ENCODE data around the gene SMIM34.
"Not testable (repeated sequence)": the region's sequence is repeated elsewhere in the genome, so short reads cannot be mapped to it uniquely, and the experiment has no call there.

The SMIM34 gene, protein sequence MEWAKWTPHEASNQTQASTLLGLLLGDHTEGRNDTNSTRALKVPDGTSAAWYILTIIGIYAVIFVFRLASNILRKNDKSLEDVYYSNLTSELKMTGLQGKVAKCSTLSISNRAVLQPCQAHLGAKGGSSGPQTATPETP

DNA sequence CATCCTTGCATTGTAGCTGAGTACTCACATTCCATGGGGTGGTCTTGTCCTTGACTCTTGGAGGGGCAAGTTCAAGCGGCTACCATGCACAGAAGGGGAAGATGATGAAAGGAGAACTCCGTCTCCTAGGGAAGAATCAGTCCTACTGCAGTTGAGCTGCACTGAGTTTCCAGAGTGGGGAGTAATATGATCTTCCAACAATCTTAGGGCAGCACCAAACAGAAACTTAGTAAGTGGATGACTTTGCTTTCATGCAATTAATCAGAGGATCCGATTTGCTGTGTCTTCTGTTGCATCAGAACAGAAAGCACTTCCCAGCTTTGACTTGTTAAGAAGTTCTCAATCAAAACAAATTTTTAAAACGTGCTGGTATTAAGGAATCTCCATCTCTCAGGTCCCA is at the start of gene SMIM34:
Gene SMIM34, minus strand, starts transcription at position 147 of the 400 bp plus-strand sequence. Its CDS starts 112 bp downstream, at position 35.
- H3K9me3 ChIP-seq, H3K4me3 ChIP-seq, H3K27me3 ChIP-seq: not testable (repeated sequence)

DNA sequence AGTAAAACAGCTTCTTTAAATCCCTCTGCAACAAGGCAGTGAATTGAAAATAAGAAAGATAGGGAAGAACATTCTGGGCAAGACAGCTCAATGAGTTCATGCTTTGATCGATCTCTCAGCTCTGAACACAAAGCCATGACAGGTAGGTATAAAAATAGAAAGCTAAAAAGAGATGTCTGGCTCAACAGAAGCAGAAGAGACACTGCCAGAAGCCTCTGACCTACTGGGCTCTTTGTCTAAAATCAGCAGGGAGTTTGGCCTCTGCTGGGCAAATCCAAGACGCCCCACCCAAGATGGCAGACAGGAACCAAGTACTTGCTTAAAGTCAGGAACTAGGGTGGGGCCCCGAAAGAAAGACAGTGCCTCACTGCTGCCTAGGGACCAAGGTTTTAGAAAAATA is 43.6 kb upstream of the SMIM34 start:
- not testable (repeated sequence) for H3K27ac ChIP-seq, H3K4me1 ChIP-seq, H4K20me1 ChIP-seq, H3K9me3 ChIP-seq, H3K27me3 ChIP-seq, H3K4me2 ChIP-seq, H3K4me3 ChIP-seq, H3K9ac ChIP-seq, H3K36me3 ChIP-seq

More for the DNA sequence above, at the start of gene SMIM34:
- H3K36me3 ChIP-seq, H3K9ac ChIP-seq, H3K4me1 ChIP-seq, H3K4me2 ChIP-seq, H3K27ac ChIP-seq, H4K20me1 ChIP-seq: not testable (repeated sequence)

DNA sequence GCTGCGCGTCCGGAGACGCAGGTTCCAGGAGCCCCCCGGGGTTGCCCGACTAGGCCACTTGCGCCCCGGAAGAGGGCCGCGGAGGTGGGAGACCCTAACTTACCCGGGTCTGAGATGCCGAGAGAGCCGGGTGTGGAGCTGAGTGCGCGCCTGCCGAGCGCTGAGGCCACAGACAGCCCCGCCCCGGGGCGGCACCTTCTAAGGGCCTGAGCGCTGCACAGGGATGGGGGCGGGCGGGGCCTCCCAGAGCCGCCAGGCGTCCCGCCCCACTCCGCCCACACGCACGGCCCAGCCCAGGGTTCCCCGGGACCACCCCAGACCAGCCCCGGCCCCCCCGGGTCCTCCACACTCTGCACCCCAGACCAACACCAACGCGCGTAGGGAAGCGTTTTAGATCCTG is 35.7 kb upstream of the SMIM34 start:
- not testable (repeated sequence) for H3K9ac ChIP-seq, H3K9me3 ChIP-seq, H4K20me1 ChIP-seq, H3K36me3 ChIP-seq, H3K4me3 ChIP-seq, H3K27me3 ChIP-seq, H3K4me1 ChIP-seq, H3K4me2 ChIP-seq, H3K27ac ChIP-seq

DNA sequence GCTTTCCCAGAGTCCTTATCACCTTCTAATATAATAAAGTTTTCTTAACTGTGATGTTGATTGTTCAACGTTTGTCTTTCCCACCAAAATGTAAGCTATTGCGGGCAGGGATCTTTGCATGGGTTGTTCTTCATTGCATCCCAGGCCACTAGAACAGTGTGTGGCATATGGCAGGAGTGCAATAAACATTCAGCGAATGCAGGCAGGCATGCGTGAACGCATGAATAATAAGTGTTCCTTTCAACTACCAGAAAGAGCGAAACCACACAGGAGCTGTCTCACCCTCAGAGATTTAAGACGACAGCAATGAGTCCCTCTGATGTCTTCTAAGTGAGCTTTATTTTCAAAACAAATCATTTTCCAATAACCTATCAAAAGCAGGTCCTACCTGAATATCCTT is 34.5 kb upstream of the SMIM34 start:
- not testable (repeated sequence) for H3K4me3 ChIP-seq, H3K36me3 ChIP-seq, H3K27me3 ChIP-seq, H4K20me1 ChIP-seq, H3K9ac ChIP-seq, H3K4me1 ChIP-seq, H3K27ac ChIP-seq, H3K9me3 ChIP-seq, H3K4me2 ChIP-seq

DNA sequence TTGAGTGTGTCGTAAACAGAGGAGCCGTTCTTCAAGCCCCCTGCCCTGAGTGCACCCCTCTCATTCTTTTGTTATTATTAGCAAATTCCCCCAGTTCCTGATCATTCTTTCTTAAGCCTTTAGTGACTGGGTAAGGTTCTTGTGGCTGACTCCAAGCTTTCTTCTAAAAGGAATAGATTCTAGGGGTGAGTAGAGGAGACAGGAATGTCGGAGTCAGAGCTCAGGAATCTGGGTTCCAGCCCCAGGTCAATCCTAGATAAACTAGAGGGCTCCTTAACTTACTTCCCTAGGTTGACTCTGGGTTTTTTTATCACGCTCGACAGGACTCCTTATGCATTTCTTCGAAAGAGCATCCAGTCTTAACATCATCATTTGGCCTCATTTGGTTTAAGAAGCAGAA is 32.4 kb upstream of the SMIM34 start:
- H3K36me3 ChIP-seq, H3K9ac ChIP-seq, H3K27ac ChIP-seq, H3K4me3 ChIP-seq, H3K27me3 ChIP-seq, H3K9me3 ChIP-seq, H3K4me2 ChIP-seq, H4K20me1 ChIP-seq, H3K4me1 ChIP-seq: not testable (repeated sequence)

DNA sequence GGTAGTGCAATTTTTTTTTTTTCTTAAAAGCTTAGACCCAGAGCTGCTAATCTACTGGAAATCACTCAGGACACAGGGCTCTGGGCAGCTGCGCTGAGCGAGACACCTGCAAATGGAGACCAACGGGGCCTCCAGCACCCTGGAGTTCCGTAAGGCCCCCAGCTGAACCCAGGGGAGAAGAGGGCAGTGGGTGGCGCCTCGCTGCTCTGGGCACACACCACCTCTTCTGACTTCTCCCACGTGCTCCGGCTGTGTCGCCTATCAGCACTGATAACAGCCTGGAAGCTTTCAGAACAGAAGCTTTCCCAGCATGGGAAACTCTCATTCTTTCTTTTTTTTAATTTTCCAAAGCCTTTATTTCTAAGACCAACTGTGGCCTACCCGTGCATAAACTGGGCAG is 31.9 kb upstream of the SMIM34 start:
- not testable (repeated sequence) for H3K27ac ChIP-seq, H4K20me1 ChIP-seq, H3K9me3 ChIP-seq, H3K27me3 ChIP-seq, H3K9ac ChIP-seq, H3K4me3 ChIP-seq, H3K4me2 ChIP-seq, H3K36me3 ChIP-seq, H3K4me1 ChIP-seq

DNA sequence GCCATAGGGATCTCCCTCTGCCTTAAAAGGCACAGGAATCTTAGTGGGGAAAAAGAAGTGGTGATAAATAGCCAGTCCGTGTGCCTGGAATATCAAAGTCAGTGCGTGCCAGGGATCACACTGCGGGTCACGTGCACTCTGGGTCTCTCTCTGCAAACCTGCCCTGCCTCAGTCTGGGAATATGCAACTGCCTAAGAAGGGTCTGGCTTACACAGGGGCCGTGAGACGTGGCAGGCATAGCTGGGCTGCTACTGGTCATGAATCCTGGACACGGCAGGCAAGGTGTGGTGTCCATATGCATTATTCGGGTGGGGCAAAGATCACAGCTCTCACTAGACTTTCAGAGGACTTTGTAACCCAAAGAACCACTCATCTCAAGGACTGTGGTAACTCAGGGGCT is 23.3 kb upstream of the SMIM34 start:
- not testable (repeated sequence) for H3K4me1 ChIP-seq, H3K27ac ChIP-seq, H3K4me3 ChIP-seq, H3K27me3 ChIP-seq, H4K20me1 ChIP-seq, H3K9ac ChIP-seq, H3K4me2 ChIP-seq, H3K36me3 ChIP-seq, H3K9me3 ChIP-seq

DNA sequence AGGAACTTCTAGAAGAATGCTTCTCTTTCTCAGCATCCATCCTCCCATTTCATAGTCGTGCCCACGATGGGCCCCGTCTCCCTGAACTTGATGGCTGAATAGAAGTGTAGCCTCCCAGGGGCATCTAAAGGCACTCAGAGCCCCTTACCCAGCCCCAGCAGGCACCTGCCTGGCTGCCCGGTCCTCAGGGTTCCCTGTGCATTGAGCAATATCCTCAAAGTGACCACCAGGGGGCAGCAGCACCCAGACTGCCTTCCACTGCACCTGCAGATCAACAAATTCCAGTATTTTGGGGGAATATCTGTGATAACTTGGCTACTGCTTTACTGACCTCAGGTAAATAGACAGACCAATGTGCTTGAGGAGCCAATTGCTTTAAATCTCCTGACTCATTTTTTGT is 19.7 kb upstream of the SMIM34 start:
- H3K9ac ChIP-seq, H3K9me3 ChIP-seq, H3K36me3 ChIP-seq, H3K4me1 ChIP-seq, H4K20me1 ChIP-seq, H3K27me3 ChIP-seq, H3K4me2 ChIP-seq, H3K4me3 ChIP-seq, H3K27ac ChIP-seq: not testable (repeated sequence)

DNA sequence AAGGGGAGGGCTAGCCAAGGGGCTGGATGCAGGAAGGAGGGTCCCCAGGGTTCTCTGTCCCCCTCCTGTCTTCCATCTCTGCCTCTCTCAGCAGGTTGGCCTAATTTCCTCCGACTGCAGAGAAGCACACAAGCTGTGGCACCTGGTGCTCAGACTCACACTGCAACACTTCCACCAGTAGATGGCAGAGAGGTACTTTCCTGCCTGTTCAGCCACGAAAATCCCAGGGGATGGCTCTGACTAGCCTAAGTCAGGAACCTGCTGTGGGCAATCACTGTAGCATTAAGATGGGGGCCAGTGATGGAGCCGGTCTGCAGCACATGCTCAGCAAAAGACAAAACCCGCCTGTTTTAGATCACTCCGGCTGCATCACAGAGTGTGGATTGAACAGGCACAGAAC is 6.0 kb upstream of the SMIM34 start:
- H3K9me3 ChIP-seq, H4K20me1 ChIP-seq, H3K4me1 ChIP-seq, H3K4me3 ChIP-seq, H3K27ac ChIP-seq, H3K4me2 ChIP-seq, H3K27me3 ChIP-seq, H3K9ac ChIP-seq, H3K36me3 ChIP-seq: not testable (repeated sequence)

DNA sequence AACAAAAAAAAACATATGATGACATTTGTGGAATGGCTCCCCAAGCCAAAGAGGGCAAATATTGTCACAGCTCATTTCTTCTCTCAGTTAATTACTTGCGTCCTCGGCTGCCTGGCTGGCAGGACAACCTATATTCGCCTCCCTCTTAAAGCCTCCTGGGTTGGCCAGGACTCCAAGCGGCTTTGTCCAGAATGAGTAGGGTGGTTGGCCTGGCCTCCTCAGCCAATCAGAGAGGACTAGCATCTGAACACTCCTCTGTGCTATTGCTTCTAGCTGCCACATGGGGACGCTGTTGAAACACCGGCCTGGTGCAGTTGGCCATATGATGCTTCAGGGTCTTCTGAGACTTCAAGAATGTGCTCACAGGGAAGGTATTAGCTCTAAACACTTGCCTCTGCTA is 4.7 kb upstream of the SMIM34 start:
- H3K36me3 ChIP-seq, H3K4me1 ChIP-seq, H3K4me2 ChIP-seq, H3K27ac ChIP-seq, H3K9ac ChIP-seq, H3K27me3 ChIP-seq, H3K9me3 ChIP-seq, H4K20me1 ChIP-seq, H3K4me3 ChIP-seq: not testable (repeated sequence)

DNA sequence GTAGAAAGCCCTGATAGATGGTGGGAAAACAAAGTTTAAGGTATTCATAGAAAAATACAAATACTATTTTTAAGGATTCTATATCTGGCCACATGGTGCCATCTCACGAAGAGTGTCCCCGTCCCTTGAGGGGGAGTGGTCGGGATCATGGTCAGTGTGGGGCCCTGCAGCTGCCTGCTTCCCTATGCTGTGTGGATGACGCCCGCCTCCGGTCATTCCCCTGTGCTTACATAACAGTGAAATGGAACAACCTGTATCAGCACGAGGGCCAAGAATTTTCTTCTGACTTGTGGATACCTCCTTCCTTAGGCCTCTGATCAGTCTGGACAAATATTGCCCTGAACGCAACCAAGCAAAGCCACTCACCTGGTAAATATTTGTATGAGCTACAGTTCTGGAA is 3.6 kb upstream of the SMIM34 start:
- not testable (repeated sequence) for H3K4me2 ChIP-seq, H3K9me3 ChIP-seq, H3K9ac ChIP-seq, H3K36me3 ChIP-seq, H4K20me1 ChIP-seq, H3K27me3 ChIP-seq, H3K4me1 ChIP-seq, H3K4me3 ChIP-seq, H3K27ac ChIP-seq

DNA sequence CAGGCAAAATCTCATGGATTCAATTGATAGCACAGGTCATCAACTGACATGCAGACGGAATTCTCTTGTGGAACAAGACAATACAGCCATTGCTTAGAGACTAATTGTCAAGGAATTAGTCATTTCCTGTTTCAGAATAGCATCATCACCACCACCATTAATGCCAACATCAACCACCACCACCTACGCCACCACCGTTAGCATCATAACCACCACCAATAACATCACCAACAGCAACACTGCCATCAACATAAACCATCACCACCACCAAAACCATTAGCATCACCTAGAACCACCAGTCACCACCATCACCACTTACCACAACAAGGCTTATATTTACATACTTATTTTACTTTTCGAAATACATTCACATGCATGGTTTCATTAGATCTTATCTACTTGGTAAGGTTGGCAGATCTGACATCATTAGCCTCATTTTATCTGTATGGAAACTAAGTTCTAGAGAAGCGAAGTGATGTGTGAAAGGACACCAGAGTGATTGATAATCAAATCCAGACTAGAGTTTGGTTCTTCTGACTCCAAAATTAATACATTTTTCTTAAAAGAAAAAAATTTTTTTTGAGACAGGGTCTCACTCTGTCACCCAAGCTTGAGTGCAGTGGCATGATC is 6.2 kb downstream of the SMIM34 start:
- H3K4me3 ChIP-seq, H3K27ac ChIP-seq, H3K9ac ChIP-seq, H3K4me1 ChIP-seq, H4K20me1 ChIP-seq, H3K9me3 ChIP-seq, H3K4me2 ChIP-seq, H3K36me3 ChIP-seq, H3K27me3 ChIP-seq: not testable (repeated sequence)

DNA sequence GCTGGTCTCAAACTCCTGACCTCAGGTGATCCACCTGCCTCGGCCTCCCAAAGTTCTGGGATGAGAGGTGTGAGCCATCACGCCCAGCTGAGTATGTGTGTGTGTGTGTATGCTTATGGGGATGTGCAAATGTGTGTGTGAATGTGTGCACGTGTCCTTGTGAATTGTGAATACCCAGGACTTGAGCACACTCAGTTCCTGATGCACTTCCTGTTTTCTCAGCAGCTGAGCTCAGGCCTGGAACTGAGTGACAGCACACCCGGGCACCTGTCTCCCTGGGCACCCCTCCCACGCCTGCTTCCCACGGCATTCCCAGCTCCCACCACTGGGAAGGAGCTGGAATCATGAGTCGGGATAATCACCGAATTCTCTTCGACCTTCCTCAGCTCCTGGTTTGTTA is 16.5 kb downstream of the SMIM34 start:
- not testable (repeated sequence) for H3K36me3 ChIP-seq, H3K4me2 ChIP-seq, H3K4me1 ChIP-seq, H3K27ac ChIP-seq, H3K9ac ChIP-seq, H3K9me3 ChIP-seq, H3K4me3 ChIP-seq, H4K20me1 ChIP-seq, H3K27me3 ChIP-seq

DNA sequence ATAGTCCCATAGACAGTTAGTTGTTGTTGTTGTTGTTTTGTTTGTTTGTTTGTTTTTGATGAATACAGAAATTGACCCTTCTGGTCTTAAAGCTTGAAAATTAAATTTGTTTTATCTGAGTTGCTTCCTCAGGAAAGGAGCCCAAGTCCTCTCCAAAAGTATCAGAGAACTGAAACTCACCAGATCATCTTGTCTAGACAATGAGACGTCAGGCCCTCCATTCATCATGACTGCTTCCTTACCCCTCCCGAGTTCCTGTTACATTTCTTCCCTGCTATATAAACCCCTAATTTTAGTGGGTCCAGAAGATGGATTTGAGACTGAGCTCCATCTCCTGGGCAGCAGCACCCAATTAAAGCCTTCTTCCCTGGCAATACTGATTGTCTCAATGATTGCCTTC is 17.1 kb downstream of the SMIM34 start:
- not testable (repeated sequence) for H3K9me3 ChIP-seq, H4K20me1 ChIP-seq, H3K27me3 ChIP-seq, H3K27ac ChIP-seq, H3K4me1 ChIP-seq, H3K9ac ChIP-seq, H3K4me3 ChIP-seq, H3K36me3 ChIP-seq, H3K4me2 ChIP-seq

DNA sequence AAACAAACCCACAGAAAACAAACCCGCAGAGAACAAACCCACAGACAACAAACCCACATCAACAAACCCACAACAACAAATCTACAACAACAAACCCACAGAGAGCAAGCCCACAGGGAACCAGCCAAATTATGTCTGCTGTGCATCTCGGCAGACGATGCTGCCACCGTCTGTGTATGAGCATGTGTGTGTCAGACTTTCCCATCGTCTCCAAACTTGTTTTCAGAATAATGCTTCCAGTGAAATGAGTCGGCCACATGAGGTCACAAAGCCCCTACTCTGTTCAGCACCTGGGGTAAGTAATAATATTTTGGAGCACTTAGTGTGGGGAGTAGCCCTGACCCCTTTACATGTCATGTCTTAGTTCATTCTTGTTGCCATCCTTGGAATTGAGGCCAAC is 17.6 kb downstream of the SMIM34 start:
- not testable (repeated sequence) for H3K9ac ChIP-seq, H3K27ac ChIP-seq, H3K4me1 ChIP-seq, H4K20me1 ChIP-seq, H3K9me3 ChIP-seq, H3K36me3 ChIP-seq, H3K4me2 ChIP-seq, H3K4me3 ChIP-seq, H3K27me3 ChIP-seq

DNA sequence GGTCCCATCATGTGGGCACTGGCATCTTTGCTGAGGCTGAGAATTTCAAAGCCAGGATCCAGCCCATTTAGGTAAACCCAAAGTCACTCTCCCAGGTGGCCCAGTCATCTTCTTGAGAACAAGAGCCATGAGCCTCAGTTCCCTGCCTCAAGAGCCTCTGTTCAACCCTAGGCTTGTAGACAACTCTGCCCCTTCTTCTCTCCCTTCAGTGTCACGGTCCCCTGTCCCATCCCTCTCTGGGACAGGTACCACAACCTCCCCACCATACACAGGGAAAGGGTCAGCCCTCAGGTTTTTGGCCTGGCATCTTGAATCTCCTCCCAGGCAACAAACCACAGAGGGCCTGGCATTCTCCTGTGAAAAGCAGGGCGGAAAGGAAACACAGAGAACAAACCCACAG is 18.1 kb downstream of the SMIM34 start:
- not testable (repeated sequence) for H3K36me3 ChIP-seq, H3K9me3 ChIP-seq, H3K27me3 ChIP-seq, H3K9ac ChIP-seq, H3K4me2 ChIP-seq, H4K20me1 ChIP-seq, H3K27ac ChIP-seq, H3K4me3 ChIP-seq, H3K4me1 ChIP-seq

Measured in BLaER1 (cell line).